NCI-H1048 (cell line): Measurements from ENCODE around the gene PSMB5.

Experiments
- DNase-seq: peaks from one replicate; lab custom pipeline; 2025; lab: John Stamatoyannopoulos, UW

Gene PSMB5

DNA sequence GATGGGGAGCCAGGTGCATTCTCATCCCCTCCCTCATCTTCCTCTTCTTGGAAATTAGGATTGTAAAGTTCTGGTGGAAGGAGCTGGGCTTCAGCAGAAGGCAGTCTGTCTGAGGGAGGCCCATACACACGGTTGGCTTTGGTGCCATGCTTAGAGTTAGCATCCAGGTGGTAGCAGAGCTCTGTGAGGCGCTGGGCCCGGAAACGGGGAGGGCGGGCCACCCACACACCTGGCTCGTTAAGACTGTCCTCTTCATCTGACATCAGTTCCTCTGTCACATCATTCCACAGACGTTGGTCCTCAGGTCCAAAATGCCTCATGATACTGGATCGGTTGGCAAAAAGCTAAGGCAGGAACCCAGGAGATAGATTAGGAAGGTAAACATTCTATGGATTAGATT is 47.4 kb downstream of the PSMB5 start:
- no peak for DNase-seq

DNA sequence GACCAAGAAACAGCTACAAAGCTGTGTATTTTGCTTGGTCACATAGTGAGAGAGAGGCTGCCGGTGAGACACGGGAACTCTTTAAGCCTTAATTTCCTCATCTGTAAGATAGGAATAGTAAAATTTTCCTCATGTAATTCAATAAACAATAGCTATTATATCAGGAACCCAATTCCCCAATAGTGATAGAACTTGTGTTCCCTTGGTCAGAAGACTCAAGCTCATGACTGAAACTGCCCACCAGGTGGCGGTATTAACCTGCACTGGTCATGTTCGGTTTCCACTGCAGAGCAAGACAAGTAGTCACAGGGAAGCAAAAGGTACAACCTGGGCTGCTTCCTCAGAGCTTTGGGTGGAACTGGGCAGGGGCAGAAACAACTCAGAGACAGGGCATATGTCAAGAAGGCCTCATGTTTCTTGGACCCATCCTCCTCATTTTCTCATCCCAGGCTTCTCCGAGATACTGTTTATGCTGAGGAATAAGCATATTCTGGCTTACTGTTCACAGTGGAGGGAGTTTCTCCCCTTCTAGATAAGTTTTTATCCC is 48.1 kb downstream of the PSMB5 start:
- peak; percentile 60 for DNase-seq

DNA sequence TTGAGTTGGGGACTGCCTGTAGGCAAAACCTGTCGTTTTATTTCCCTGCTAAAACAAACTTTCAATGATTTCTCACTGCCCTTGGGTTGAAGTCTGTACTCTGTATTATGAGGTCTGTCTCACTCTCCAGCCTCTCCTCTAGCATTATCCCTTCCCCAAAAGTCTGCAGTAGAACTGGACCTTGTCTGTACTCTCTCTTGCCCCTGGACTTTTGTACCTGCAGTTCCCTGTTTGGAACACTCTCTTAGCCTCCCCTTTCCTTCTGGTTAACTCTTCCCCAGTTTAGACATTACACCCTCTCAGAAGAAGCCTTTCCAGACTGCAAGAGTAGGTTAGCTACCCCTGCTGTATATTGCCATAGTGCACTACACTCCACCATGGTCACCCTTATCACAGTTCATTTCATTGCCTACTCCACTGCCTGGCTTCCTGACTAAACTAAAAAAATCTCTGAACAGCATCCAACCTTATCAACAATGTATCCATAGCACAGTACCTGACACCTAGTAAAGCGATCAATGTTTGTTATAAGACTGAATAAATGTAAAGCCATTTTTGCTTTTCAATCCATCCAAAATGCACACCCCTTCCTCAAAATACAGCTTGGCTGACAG is 48.7 kb downstream of the PSMB5 start:
- DNase-seq = no peak

DNA sequence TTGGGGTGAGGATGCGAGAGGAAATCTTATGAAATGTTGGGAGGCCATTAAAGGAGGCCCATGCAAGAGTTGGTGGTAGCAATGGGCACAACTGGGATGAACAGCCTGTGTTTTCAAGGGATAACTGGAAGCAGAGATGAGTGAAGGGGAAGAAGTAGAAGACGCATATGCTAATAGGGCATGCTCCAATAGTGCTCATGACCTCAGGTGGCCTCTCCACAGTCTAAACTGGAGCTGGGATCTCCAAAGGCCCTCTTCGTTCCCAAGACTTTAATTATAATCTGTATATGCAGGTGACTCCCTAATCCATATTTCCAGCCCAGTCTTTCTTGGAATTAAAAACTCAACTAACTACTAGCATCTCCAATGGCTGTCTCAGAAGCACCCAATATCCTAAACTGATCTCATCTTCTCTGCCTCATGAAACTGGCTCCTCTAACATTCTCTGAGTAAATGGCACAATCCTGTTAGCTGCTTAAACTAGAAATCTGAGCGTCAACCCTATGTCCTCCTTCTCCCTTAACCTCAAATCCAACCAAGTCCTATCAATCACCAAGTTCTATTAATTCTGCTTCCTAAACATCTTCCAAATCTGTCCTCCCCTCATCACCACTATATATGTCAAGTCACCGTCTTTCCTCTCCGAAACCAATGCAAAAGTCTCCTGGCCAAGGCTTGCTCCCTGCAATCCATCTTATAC is 49.6 kb downstream of the PSMB5 start:
- DNase-seq = no peak

DNA sequence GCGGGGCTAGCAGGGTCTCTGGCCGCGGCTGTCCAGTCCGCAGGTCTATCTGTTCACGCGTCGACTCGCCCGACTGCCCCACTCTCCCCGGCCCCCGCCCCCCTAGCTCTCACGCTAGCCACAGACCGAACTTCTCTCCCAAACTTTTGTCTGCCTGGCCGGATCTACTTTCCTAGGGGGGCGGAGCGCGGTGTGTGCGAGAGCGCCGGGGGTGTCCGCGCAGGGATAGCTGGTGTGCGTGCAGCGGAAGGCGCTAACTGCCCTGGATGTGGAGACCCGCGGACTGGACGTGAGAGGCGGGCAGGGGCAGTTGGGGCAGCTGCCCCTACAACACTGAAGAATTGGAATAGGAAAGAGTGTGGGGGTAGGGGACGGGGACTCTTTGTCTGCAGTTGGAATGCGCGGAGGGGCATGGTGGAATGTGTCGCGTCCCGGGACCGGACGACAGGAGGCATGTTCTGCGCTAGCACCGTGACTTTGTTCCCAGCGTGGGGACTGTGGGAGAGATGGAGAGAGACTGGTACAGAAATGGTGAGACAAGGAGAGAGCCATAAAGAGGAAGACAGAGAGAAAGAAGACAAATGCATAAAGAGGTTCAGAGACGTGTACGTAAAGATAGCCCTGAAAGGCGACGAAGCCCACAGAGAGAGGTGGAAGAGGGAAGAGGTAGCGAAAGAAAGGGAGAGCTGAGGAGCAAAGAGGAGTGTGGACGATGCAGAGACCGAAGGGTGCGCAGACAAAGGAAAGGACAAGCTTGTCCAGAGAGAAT is 52.0 kb downstream of the PSMB5 start, which contains the start of gene AJUBA:
AJUBA (minus strand) TSS at position 75 of the 769 bp plus-strand sequence. CDS start 285 bp downstream, outside the sequence.
- no peak for DNase-seq

DNA sequence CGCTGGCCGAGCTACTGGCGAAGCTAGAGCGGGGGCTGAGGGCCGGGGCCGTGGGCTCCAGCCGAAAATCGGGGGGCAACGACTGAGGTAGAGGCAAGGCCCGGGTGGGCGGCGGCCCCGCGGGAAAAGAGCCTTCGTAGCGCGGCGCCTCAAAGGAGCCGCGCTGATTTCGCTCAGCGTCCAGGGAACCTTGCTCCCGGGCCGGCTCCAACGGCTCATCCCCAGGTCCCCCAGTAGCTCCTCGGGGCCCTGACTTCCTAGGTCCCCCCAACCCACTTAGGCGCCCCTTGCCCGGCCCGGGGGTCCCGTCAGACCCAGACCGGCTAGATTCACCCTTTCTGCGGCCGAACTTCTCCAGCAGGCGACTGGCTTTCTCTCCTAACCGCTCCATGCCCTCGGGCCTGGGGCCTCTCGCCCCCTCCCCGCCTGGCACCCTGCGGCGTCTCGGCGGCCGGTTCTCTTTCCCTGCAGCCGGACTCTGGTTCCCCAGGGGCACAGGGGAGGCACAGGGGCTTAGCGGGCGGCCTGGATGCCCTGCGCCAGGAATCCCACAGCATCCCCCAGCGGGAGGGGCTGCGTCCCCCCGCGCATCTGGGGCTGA is 52.7 kb downstream of the PSMB5 start:
- no peak for DNase-seq

DNA sequence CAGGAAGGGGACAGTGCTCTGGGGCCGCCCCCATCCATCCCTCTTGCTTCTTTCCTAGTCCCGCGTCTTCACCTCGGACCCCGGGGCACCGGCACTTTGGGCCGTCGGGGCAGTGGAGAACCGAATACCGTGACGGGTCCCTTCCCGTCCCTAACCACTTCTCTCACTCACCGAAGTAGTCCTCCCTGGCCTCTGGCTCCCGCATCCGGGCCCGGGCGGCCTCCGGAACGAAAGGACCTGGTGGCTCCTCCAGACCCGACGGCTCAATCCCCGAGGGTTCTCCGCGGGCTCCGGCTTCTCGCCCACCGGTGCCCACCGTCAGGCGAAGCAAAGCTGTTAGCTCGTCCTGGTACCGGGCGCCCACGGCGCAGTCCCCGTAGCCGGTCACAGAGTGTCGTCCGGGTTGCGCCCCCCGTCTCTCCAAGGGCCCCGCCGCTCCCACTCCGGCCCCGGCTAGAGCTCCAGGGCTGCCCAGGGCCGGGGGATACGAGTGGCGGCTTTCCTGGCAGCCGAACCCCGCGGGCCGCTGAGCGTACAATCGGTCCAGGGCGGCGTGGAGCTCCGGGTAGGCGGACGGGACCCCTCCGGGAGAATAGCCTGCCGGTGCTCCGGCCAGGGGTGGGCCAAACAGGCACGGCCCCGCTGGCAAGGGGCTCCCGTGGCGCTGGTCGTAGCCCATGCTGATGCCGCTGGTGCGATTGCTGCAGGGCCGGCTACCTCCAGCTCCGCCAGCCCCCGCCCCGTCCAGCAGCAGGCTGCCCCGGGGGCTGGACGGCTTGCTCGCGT is 53.4 kb downstream of the PSMB5 start:
- DNase-seq = no peak

DNA sequence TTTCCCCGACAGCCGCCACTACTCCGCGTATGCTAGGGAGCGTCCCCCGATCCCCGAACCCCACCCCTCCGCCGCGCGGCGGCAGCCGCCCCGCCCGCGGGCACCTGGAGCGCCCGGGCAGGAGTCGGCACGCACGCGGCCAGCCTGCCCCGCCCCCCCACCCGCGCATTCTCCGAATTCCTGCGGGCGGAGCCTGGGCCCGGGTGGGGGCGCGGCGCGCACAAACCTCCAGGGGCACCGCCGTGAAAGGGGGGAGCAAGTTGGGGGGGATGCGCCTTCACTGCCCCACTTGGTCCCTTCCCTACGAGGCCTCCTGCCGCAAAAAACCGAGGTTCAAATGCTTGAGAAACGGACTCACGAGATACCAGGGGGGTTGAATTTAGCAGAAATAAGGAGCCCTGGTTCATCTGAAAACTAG is 54.0 kb downstream of the PSMB5 start:
- no peak for DNase-seq

DNA sequence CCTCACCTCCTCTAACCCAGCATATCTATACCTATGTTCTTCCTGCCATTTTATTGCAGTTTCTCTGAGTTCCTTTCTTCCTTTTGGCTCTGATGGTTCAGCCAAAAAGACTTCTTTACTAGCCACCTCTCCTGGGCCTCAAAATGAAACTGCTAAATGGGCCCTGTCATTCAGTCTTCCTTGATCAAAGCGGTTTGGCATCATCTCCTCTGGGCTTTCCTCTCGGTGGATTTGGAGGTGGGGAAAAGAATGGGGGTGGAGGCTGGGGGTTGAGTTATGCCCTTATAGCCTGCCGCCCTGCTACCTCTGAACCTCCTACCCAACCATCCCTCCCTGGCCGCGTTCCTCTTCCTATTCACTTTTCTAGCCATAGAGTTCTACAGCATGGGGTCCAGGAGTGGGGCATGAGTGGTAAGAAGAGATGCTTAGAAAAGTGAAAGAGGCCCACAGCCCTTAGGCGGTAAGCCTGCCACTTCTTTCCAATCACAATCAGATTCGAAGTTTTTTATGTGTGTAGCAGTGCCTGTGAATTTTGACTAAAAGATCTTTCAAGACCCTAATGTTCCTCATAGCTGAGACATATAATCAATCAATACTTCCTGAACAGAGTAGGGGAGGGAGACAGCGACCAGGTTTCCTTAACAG is 54.8 kb downstream of the PSMB5 start:
- no peak for DNase-seq

DNA sequence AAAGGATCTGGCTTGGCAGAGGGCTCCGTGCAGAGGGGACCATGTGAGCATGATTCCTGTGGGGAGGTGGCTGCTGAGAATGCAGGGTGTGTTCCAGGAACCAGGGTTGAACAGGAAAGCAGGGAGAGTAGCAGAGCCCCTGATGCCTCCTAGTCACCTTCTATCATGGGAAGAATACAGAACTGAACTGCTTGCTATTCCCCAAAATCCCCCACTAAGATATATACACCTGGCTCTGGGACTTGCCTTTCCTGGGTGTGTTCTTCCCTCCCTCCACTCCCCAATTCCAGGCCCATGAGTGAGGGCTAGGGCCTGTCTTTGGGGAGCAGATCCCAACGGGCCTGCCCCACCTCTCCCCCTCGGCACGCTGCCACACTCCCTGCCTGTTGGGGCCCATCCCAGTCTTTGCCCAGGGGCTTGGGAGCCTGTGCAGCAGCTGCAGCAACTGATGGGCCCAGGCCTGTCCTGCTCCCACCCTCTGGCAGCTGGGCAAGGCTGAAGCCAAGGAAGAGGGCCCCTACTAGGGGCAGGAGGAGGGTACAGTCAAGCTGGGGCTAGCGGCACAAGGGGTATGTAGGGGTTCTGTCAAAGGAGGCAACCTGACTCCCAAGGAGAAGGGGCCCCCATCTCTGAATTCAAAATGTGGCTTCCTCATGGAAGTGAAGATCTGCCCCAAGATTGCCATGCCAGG is 55.6 kb downstream of the PSMB5 start:
- DNase-seq = no peak

DNA sequence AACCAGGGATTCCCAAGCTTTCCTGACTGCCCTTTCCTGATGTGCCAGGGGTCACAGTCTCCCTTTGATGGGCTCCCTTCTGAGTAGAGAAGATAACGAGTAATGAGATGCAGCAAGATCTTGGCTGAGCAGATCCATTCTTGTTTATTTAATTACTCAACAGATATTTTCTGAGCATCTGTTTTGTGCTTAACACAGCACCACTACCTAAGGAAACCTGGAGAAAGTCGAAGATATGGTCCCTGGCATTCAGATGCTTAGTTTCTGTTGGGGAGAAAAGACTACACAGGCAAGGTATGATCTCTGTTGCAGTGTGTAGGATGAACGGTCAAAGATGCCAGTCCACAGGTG is 56.2 kb downstream of the PSMB5 start:
- no peak for DNase-seq

DNA sequence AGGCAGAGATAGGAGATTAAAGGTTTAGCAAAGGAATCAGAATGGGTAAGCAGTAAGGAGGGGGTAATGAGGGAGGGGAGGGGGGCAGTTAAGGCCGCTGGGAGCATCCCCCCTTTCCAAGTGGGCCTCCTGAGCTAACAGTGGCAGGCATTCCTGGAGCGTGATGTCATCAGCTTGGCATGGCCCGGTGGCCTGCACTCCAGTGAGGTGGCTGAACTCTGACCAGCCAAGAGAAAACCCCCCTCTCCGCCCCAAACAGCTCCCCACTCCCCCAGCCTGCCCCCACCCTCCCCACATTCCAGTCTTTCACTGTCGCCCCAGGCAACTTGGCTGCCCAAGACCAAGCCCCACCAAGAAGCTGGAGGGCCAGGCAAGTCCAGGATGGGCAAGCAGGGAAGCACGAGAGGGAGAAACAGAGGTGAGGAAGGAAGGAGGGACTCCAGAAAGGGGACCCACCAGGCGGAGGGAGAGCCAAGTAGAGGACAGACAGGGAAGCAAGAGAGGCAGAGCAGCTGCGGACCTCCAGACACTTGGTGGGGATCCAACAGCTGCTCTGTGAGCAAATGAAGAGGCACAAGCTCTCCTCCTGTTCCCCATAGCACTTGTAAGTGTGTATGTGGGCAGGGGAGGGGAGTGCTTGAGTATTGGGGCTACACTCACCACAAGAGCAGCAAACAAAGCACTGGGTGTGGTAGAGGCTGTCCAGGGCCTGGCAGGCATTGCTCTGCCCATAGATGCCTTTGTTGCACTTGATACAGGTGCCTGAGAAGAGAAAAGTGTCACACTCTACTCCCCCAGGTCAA is 56.8 kb downstream of the PSMB5 start:
- DNase-seq = no peak

DNA sequence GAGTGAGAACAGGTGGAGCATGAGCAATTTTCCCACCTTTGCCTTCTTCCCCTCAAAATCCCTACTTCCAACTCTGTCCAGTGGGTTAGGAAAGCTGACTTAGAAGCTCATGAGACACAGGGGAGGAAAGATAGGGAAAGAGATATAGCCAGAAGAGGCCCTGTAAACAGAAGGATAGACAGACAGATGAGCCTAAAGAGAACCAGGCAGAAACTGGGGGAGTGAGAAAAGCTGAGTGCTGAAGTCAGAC is 57.3 kb downstream of the PSMB5 start:
- DNase-seq = no peak

DNA sequence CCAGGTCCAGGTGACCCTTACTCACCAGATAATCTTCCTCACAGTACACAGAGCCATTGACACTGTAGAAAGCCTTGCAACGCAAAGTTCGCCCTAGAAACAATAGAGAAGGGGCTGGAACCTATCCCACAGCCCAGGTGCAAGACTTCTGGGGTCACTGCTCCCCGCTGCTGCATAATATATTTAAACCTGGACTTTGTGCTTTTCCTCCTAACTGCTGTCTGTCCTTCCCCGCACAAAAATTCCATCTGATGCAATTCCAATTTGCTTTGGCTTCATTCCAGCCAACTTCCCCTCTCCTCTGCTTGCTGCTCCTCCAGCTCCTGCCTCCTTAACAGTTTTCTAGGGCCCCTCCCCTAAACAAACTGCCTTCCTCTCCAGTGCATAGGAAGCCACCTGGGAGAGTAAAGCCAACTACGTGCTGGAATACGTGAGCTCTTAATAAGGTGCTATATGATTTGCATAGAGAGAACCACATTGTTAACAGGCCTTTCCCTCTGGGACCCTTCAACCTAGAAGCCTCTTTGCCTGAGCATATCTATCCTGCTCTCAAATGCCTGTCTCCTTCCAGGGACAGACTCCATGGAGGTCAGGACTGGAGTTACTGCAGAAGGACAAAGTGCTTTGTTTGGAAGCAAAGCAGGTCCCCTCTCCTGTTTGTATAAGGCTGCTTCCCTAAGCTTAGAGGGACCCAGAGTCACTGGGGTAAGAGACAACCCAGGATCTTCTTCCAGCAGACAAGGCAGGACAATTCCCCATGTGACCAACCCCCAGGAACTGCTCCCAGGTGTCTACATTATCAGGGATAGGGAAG is 57.9 kb downstream of the PSMB5 start:
- peak; percentile 52 for DNase-seq
